Testis (tissue), 3 donors: ENCODE data around the gene GJB3. TPM values are rescaled to one million over a fixed set of nuclear protein-coding genes. Genes with fewer than 3 reads are reported as not detected.

Experiments used
- DNase-seq: peaks from one replicate; pipeline ENCODE4 v3.0.0-alpha.2; 2019
- H3K27ac ChIP-seq, 2 donors: fragments of 200-600 bp; sonication (generic); one replicate each; pipeline ENCODE4 v1.5.1; 2019
- H3K27me3 ChIP-seq: fragments of 200-600 bp; sonication (generic); one replicate; pipeline ENCODE4 v1.5.1; 2019
- H3K36me3 ChIP-seq: fragments of 200-600 bp; sonication (generic); one replicate; pipeline ENCODE4 v1.5.1; 2017; ENCODE audit warnings: low read depth; ENCODE audit errors: missing control alignments
- H3K4me1 ChIP-seq: fragments of 200-600 bp; sonication (generic); one replicate; pipeline ENCODE4 v1.5.1; 2019
- H3K4me3 ChIP-seq, 2 donors: fragments of 200-600 bp; sonication (generic); one replicate each; pipeline ENCODE4 v1.5.1; 2017 to 2019
- H3K9me3 ChIP-seq: fragments of 200-600 bp; sonication (generic); one replicate; pipeline ENCODE4 v1.5.1; 2017
- CTCF ChIP-seq, 3 experiments: fragments of 450-650 bp in 2 of 3; fragments of 200-600 bp in 1 of 3; sonication (generic) in 1 of 3; IDR thresholded peaks; one replicate each; pipeline ENCODE4 v1.5.1; 2016 to 2019; ENCODE audit warnings: antibody characterized with exemption in 3 of 3, mild to moderate bottlenecking in 2 of 3, moderate library complexity in 1 of 3
- POLR2A ChIP-seq: fragments of 450-650 bp; IDR thresholded peaks from one replicate; pipeline ENCODE4 v1.6.1; 2017; ENCODE audit warnings: antibody characterized with exemption, mild to moderate bottlenecking, moderate library complexity
- WGBS, 2 donors: methylation state at CpG; one replicate each; pipeline ENCODE4 v1.1.5; 2018; 5-methylcytosine and 5-hydroxymethylcytosine counted together
- intact Hi-C: fragments of 100-400 bp; cut with DNase I; formaldehyde crosslinking; loops from one replicate; pipeline ENCODE4 v1.15.1; 2023; ENCODE audit warnings: low total_unique reads
- polyA plus RNA-seq: library from polyadenylated mRNA; stranded (reverse); fragments of 350-450 nt; fragmentation: Illumina TruSeq; extraction: RNeasy Lipid Tissue Mini Kit (QIAGEN cat#74804); gene quantifications from one replicate; pipeline ENCODE4 v1.2.3, GENCODE V29; 2014; ENCODE audit warnings: low read depth, low replicate concordance; ENCODE audit not compliant: insufficient read depth
- total RNA-seq, 2 donors: library from RNA; depleted of rRNA; stranded (reverse); fragments of >200 nt; gene quantifications; one replicate each; pipeline ENCODE4 v1.2.3, GENCODE V29; 2016

GJB3 gene
- total and polyA plus RNA-seq, 3 donors from 2014 or later: 0.40 to 0.55 (median 0.50) TPM

- no peaks in the 10 kb centered on the region for H3K9me3 ChIP-seq
- H3K27ac ChIP-seq: no peak overlapping the region
- 87 to 89% methylated on average over 16 to 22 of the region's 22 CpGs for whole genome bisulfite sequencing, 2 donors
- peaks cover 17% of the 10 kb centered on the region for H3K4me1 ChIP-seq
- H3K27me3 ChIP-seq: peaks cover 5% of the 10 kb centered on the region
- TF ChIP-seq CTCF (IDR thresholded peaks at IDR 0.05) (no peak), POLR2A (no peak)
- no peak overlapping the region for H3K4me3 ChIP-seq
- no peak for DNase-seq
- H3K36me3 ChIP-seq: no peaks in the 10 kb centered on the region
- intact Hi-C loops: no loop called here
Observed at GRCh38 chr1:34785231-34785874, 4.3 kb downstream of the GJB3 start.

GRCh38 chr1:34785875-34786470, 5.0 kb downstream of the GJB3 start:
- TF ChIP-seq CTCF (IDR thresholded peaks at IDR 0.05) (no peak), POLR2A (no peak)

GRCh38 chr1:34786521-34787325, 5.7 kb downstream of the GJB3 start:
- TF ChIP-seq POLR2A: no peak
- peak; percentile 51 to 86 (median 85) for TF ChIP-seq CTCF (IDR thresholded peaks at IDR 0.05)
- Histone ChIP-seq H3K27me3 (no peaks in the 10 kb centered on the region), H3K27ac (no peak overlapping the region), H3K9me3 (no peaks in the 10 kb centered on the region), H3K4me1 (peaks cover 10% of the 10 kb centered on the region), H3K4me3 (no peak overlapping the region), H3K36me3 (no peaks in the 10 kb centered on the region)
- WGBS, 2 donors: 44 to 47% methylated on average over 14 of the region's 14 CpGs
- intact Hi-C loops: no loop called here
- peak; percentile 88 for DNase-seq

More at GRCh38 chr1:34785875-34786470, 5.0 kb downstream of the GJB3 start:
- peaks cover 17% of the 10 kb centered on the region for H3K4me1 ChIP-seq
- no peak overlapping the region for H3K27ac ChIP-seq
- intact Hi-C loops: no loop called here
- H3K27me3 ChIP-seq: peaks cover 3% of the 10 kb centered on the region
- H3K4me3 ChIP-seq: no peak overlapping the region
- no peaks in the 10 kb centered on the region for H3K36me3 ChIP-seq
- DNase-seq: no peak
- WGBS, 2 donors: 41 to 75% methylated on average over 2 to 4 of the region's 4 CpGs
- H3K9me3 ChIP-seq: no peaks in the 10 kb centered on the region

- WGBS, 2 donors: 47 to 52% methylated on average over 9 of the region's 9 CpGs
- Histone ChIP-seq H3K27me3 (no peaks in the 10 kb centered on the region), H3K9me3 (no peaks in the 10 kb centered on the region), H3K27ac (no peak overlapping the region), H3K4me1 (peaks cover 5% of the 10 kb centered on the region), H3K36me3 (no peaks in the 10 kb centered on the region), H3K4me3 (no peak overlapping the region)
- no peak for DNase-seq
- no peak for TF ChIP-seq POLR2A
- TF ChIP-seq CTCF (IDR thresholded peaks at IDR 0.05): peak in 1 of 3 experiments; percentile 5
- intact Hi-C loops: no loop called here
Observed at GRCh38 chr1:34787461-34788420, 6.7 kb downstream of the GJB3 start.
